HCT116 (cell line): ENCODE results near the gene ARIH2. TPM values are rescaled to one million over a fixed set of nuclear protein-coding genes. Genes with fewer than 3 reads are reported as not detected.

Source experiments
- ATAC-seq: fragments of 200-7000 bp; cut with Tn5 transposase; 2 replicates; pipeline ENCODE4 v1.9.1; 2020; ENCODE audit warnings: mild to moderate bottlenecking, moderate library complexity
- BruUV-seq: library from RNA; stranded (reverse); fragments of 400-500 nt; replicated peaks from 2 replicates; lab custom pipeline; 2021; lab: Mats Ljungman, UMichigan
- CTCF ChIA-PET: fragments of 300-600 bp; sonication (Branson Sonifier 250); formaldehyde crosslinking; loops from one replicate; lab custom pipeline; 2021; ENCODE audit warnings: antibody characterized with exemption; lab: Charles Lee
- POLR2A ChIA-PET: fragments of 300-600, 350-600 bp; sonication (Branson Sonifier 250); formaldehyde crosslinking; loops from one replicate; lab custom pipeline; 2021; ENCODE audit warnings: antibody characterized with exemption; lab: Charles Lee
- RAD21 ChIA-PET, 2 experiments: fragments of 300-600 bp; sonication (Branson Sonifier 250); formaldehyde crosslinking; loops; one replicate each; lab custom pipeline; 2023; ENCODE audit warnings: low total read pairs in 2 of 2; ENCODE audit not compliant: uncharacterized antibody in 2 of 2, unreplicated experiment in 2 of 2, low non-redundant PET in 1 of 2; lab: Charles Lee
- DNase-seq: peaks from one replicate; pipeline ENCODE4 v3.0.0-alpha.2; 2010; ENCODE audit warnings: low read depth, low spot score
- H2AFZ ChIP-seq: fragments of 200-600 bp; shearing (Covaris generic), sonication (generic); 2 replicates; pipeline ENCODE4 v1.6.1; 2017; ENCODE audit warnings: low read depth, mixed run types, mixed read lengths, antibody characterized with exemption, low read length; ENCODE audit not compliant: poor library complexity, severe bottlenecking
- H3K27ac ChIP-seq: 2 replicates; pipeline ENCODE4 v1.5.1; 2012; ENCODE audit warnings: low read depth, low read length
- H3K27me3 ChIP-seq: fragments of 200-600 bp; sonication (generic); 2 replicates; pipeline ENCODE4 v1.6.1; 2016; ENCODE audit warnings: mixed run types, low read length, mixed read lengths; ENCODE audit not compliant: insufficient read depth
- H3K36me3 ChIP-seq, 2 experiments: fragments of 200-500 bp in 1 of 2; fragments of 200-600 bp in 1 of 2; sonication (Bioruptor generic) in 1 of 2; sonication (generic) in 1 of 2; 2 replicates each; pipeline versions ENCODE4 v1.5.1 to v1.6.1; 2014 to 2016; ENCODE audit warnings: low read length in 2 of 2, inconsistent platforms in 1 of 2, mixed read lengths in 1 of 2, mixed run types in 1 of 2; ENCODE audit not compliant: insufficient read depth in 2 of 2, control insufficient read depth in 1 of 2
- H3K4me1 ChIP-seq, 2 experiments: fragments of 200-600 bp in 1 of 2; sonication (generic) in 1 of 2; 2 replicates each; pipeline versions ENCODE4 v1.5.1 to v1.6.1; 2012 to 2017; ENCODE audit warnings: low read length in 2 of 2, inconsistent platforms in 1 of 2, mild to moderate bottlenecking in 1 of 2, mixed read lengths in 1 of 2, mixed run types in 1 of 2, moderate library complexity in 1 of 2; ENCODE audit not compliant: insufficient read depth in 2 of 2, control insufficient read depth in 1 of 2
- H3K4me2 ChIP-seq: fragments of 200-600 bp; sonication (generic); 2 replicates; pipeline ENCODE4 v1.6.1; 2017; ENCODE audit warnings: mixed run types, low read length, mixed read lengths
- H3K4me3 ChIP-seq, 2 experiments: fragments of 200-600 bp in 1 of 2; sonication (generic) in 1 of 2; replicated peaks in 1 of 2; 2 replicates each; pipeline ENCODE4 v1.5.1; 2011 to 2016; ENCODE audit warnings: low read length in 2 of 2, control low read depth in 1 of 2, low read depth in 1 of 2, mild to moderate bottlenecking in 1 of 2, mixed read lengths in 1 of 2, mixed run types in 1 of 2
- H3K79me2 ChIP-seq: fragments of 200-600 bp; sonication (generic); 2 replicates; pipeline ENCODE4 v1.6.1; 2017; ENCODE audit warnings: mild to moderate bottlenecking, mixed run types, low read length, moderate library complexity, mixed read lengths; ENCODE audit not compliant: insufficient read depth
- H3K9ac ChIP-seq: fragments of 200-600 bp; sonication (generic); 2 replicates; pipeline ENCODE4 v1.6.1; 2016; ENCODE audit warnings: low read length, mixed read lengths
- H3K9me2 ChIP-seq: fragments of 200-600 bp; sonication (generic), shearing (Covaris generic); 2 replicates; pipeline ENCODE4 v1.6.1; 2017; ENCODE audit warnings: mixed run types, mild to moderate bottlenecking, moderate library complexity; ENCODE audit not compliant: insufficient read depth
- H3K9me3 ChIP-seq, 2 experiments: fragments of 200-500 bp in 1 of 2; fragments of 200-600 bp in 1 of 2; sonication (Bioruptor generic) in 1 of 2; sonication (generic) in 1 of 2; 2 replicates each; pipeline ENCODE4 v1.6.1; 2014 to 2017; ENCODE audit warnings: low read length in 2 of 2, mixed read lengths in 2 of 2, inconsistent platforms in 1 of 2, low read depth in 1 of 2, mild to moderate bottlenecking in 1 of 2, mixed run types in 1 of 2, moderate library complexity in 1 of 2; ENCODE audit not compliant: control insufficient read depth in 1 of 2, insufficient read depth in 1 of 2
- H4K20me1 ChIP-seq: fragments of 200-600 bp; sonication (generic), shearing (Covaris generic); 2 replicates; pipeline ENCODE4 v1.6.1; 2017; ENCODE audit warnings: mixed run types, mild to moderate bottlenecking, moderate library complexity; ENCODE audit not compliant: insufficient read depth
- ATF3 ChIP-seq: IDR thresholded peaks from 2 replicates; pipeline ENCODE4 v1.6.1; 2012
- CBX3 ChIP-seq: IDR thresholded peaks from 2 replicates; pipeline ENCODE4 v1.6.1; 2012; ENCODE audit warnings: low read depth
- CEBPB ChIP-seq: IDR thresholded peaks from 2 replicates; pipeline ENCODE4 v1.6.1; 2012; ENCODE audit warnings: low read depth
- CTCF ChIP-seq, 3 experiments: fragments of 200-600 bp in 1 of 3; sonication (generic) in 1 of 3; IDR thresholded peaks in 2 of 3; conservative IDR thresholded peaks in 1 of 3; 2 replicates each; pipeline ENCODE4 v1.5.1; 2012 to 2017; ENCODE audit warnings: low read depth in 2 of 3, low read length in 2 of 3, antibody characterized with exemption in 1 of 3, borderline replicate concordance in 1 of 3, control low read depth in 1 of 3, mild to moderate bottlenecking in 1 of 3, mixed read lengths in 1 of 3, mixed run types in 1 of 3, moderate library complexity in 1 of 3; ENCODE audit not compliant: insufficient read depth in 1 of 3
- ELF1 ChIP-seq: IDR thresholded peaks from 2 replicates; pipeline ENCODE4 v1.6.1; 2012; ENCODE audit warnings: low read depth, borderline replicate concordance
- EZH2 ChIP-seq: fragments of 200-600 bp; sonication (generic); IDR thresholded peaks from 2 replicates; pipeline ENCODE4 v1.6.1; 2017; ENCODE audit warnings: antibody characterized with exemption, mixed run types
- EZH2phosphoT487 ChIP-seq: fragments of 200-600 bp; IDR thresholded peaks from 2 replicates; pipeline ENCODE4 v1.6.1; 2018; ENCODE audit warnings: antibody characterized with exemption, borderline replicate concordance
- FOSL1 ChIP-seq: IDR thresholded peaks from 2 replicates; pipeline ENCODE4 v1.6.1; 2012; ENCODE audit warnings: low read depth
- JUND ChIP-seq: IDR thresholded peaks from 2 replicates; pipeline ENCODE4 v1.6.1; 2012
- MAX ChIP-seq: IDR thresholded peaks from 2 replicates; pipeline ENCODE4 v1.6.1; 2012
- POLR2A ChIP-seq: IDR thresholded peaks from 2 replicates; pipeline ENCODE4 v1.7.0; 2011; ENCODE audit warnings: borderline replicate concordance; ENCODE audit not compliant: insufficient read depth, insufficient read length; ENCODE audit errors: extremely low read depth
- POLR2AphosphoS5 ChIP-seq: IDR thresholded peaks from 2 replicates; pipeline ENCODE4 v1.6.1; 2011; ENCODE audit warnings: mild to moderate bottlenecking, low read depth, low read length, moderate library complexity
- RAD21 ChIP-seq: IDR thresholded peaks from 2 replicates; pipeline ENCODE4 v1.6.1; 2012; ENCODE audit warnings: low read depth, mild to moderate bottlenecking
- REST ChIP-seq: IDR thresholded peaks from 2 replicates; pipeline ENCODE4 v1.6.1; 2012; ENCODE audit warnings: low read depth
- SIN3A ChIP-seq: IDR thresholded peaks from 2 replicates; pipeline ENCODE4 v1.6.1; 2012; ENCODE audit warnings: low read depth
- TCF7L2 ChIP-seq: IDR thresholded peaks from 2 replicates; pipeline ENCODE4 v1.7.0; 2011; ENCODE audit warnings: borderline replicate concordance, inconsistent platforms; ENCODE audit not compliant: insufficient read depth, insufficient read length; ENCODE audit errors: extremely low read depth
- YY1 ChIP-seq: IDR thresholded peaks from 2 replicates; pipeline ENCODE4 v1.6.1; 2011; ENCODE audit warnings: low read length, low read depth, moderate library complexity, mild to moderate bottlenecking; ENCODE audit not compliant: insufficient replicate concordance; ENCODE audit errors: extremely low read depth
- ZBTB33 ChIP-seq: IDR thresholded peaks from 2 replicates; pipeline ENCODE4 v1.6.1; 2011; ENCODE audit warnings: mild to moderate bottlenecking, low read length, moderate library complexity; ENCODE audit not compliant: insufficient replicate concordance; ENCODE audit errors: extremely low read depth
- ZFX ChIP-seq: fragments of 450-650 bp; IDR thresholded peaks from 2 replicates; pipeline ENCODE4 v1.6.1; 2017
- ZNF274 ChIP-seq: fragments of 200-500 bp; sonication (Bioruptor generic); IDR thresholded peaks from 2 replicates; pipeline ENCODE4 v1.6.1; 2014; ENCODE audit warnings: mild to moderate bottlenecking, low read depth, low read length, inconsistent platforms
- intact Hi-C: fragments of 100-400 bp; cut with micrococcal nuclease; formaldehyde crosslinking; loops from 2 replicates; pipeline ENCODE4 v1.10.0; 2022
- total RNA-seq: library from RNA; stranded (reverse); gene quantifications from one replicate; pipeline ENCODE4 v1.2.1, GENCODE V29; 2021; ENCODE audit not compliant: unreplicated experiment

ARIH2 gene
- total RNA-seq, 1 experiment from 2014 or later = 105 TPM

- H3K9me3 ChIP-seq = no peaks in the 10 kb centered on the region
- no peak overlapping the region for H3K9ac ChIP-seq
- peaks cover 24 to 41% of the 10 kb centered on the region in 2 experiments; a peak in 3 of 4 replicates for H3K36me3 ChIP-seq
- no peaks in the 10 kb centered on the region for H3K27me3 ChIP-seq
- no peak overlapping the region for H3K27ac ChIP-seq
- H2AFZ ChIP-seq = no peak overlapping the region
- H3K4me3 ChIP-seq = no peak overlapping the region
- CTCF ChIA-PET = no interaction called here
- TF ChIP-seq CTCF (IDR thresholded peaks at IDR 0.05 in 2 of 3, conservative IDR thresholded peaks at IDR 0.05 in 1 of 3; ENCODE audit: borderline replicate concordance in 1 of 3, insufficient read depth in 1 of 3, low read depth in 2 of 3, low read length in 2 of 3) (no peak), CEBPB (no peak), CBX3 (no peak), POLR2A (no peak), ZBTB33 (no peak), ZFX (no peak), EZH2 (no peak), TCF7L2 (no peak), YY1 (no peak), JUND (no peak), FOSL1 (no peak), MAX (no peak), SIN3A (no peak), ATF3 (no peak), REST (no peak), RAD21 (no peak), POLR2AphosphoS5 (no peak), EZH2phosphoT487 (no peak), ELF1 (no peak), ZNF274 (no peak)
- RAD21 ChIA-PET = no interaction called here
- no peaks in the 10 kb centered on the region for H3K9me2 ChIP-seq
- ATAC-seq = no peak
- no peak overlapping the region for H3K4me2 ChIP-seq
- H3K79me2 ChIP-seq = peaks cover 36% of the 10 kb centered on the region
- BruUV-seq = no TSS peak
- no peaks in the 10 kb centered on the region for H4K20me1 ChIP-seq
- H3K4me1 ChIP-seq = no peaks in the 10 kb centered on the region
- POLR2A ChIA-PET = no interaction called here
- DNase-seq = no peak
- intact Hi-C loops = no loop called here
Measured at GRCh38 chr3:48963591-48963990, 44.9 kb downstream of the ARIH2 start.
